H9 (cell line): ENCODE measurements around the gene CEP44. TPM values are rescaled to one million over a fixed set of nuclear protein-coding genes. Genes with fewer than 3 reads are reported as not detected.
A peak's percentile ranks its signal among the peaks of the same experiment; 100 is the strongest.

Source experiments
- DNase-seq: peaks from one replicate; pipeline ENCODE4 v3.0.0-alpha.2; 2017
- H2AFZ ChIP-seq: one replicate; pipeline ENCODE4 v1.6.1; 2013; ENCODE audit warnings: mild to moderate bottlenecking, low read length, control low read depth, moderate library complexity
- H2AK5ac ChIP-seq: 2 replicates; pipeline ENCODE4 v1.6.1; 2013; ENCODE audit warnings: low read length, control low read depth, mixed read lengths; ENCODE audit not compliant: insufficient read length
- H2BK120ac ChIP-seq: one replicate; pipeline ENCODE4 v1.6.1; 2013; ENCODE audit warnings: low read depth, mild to moderate bottlenecking, low read length, control low read depth, inconsistent platforms; ENCODE audit not compliant: poor library complexity, severe bottlenecking
- H2BK12ac ChIP-seq: 2 replicates; pipeline ENCODE4 v1.6.1; 2013; ENCODE audit warnings: low read length, control low read depth, mixed read lengths, low read depth; ENCODE audit not compliant: insufficient read length
- H2BK15ac ChIP-seq: 2 replicates; pipeline ENCODE4 v1.6.1; 2013; ENCODE audit warnings: low read depth, low read length, control low read depth
- H2BK20ac ChIP-seq: one replicate; pipeline ENCODE4 v1.6.1; 2013; ENCODE audit warnings: low read depth, mild to moderate bottlenecking, low read length, control low read depth, inconsistent platforms; ENCODE audit not compliant: poor library complexity, severe bottlenecking
- H2BK5ac ChIP-seq: 2 replicates; pipeline ENCODE4 v1.6.1; 2013; ENCODE audit warnings: low read length, control low read depth, mixed read lengths; ENCODE audit not compliant: insufficient read length
- H3K14ac ChIP-seq: 2 replicates; pipeline ENCODE4 v1.6.1; 2013; ENCODE audit warnings: low read length, control low read depth; ENCODE audit not compliant: insufficient read depth
- H3K18ac ChIP-seq: 2 replicates; pipeline ENCODE4 v1.6.1; 2013; ENCODE audit warnings: low read depth, mild to moderate bottlenecking, mixed read lengths, low read length, control low read depth; ENCODE audit not compliant: insufficient read length
- H3K23ac ChIP-seq: 2 replicates; pipeline ENCODE4 v1.6.1; 2013; ENCODE audit warnings: low read length, control low read depth, mixed read lengths, low read depth; ENCODE audit not compliant: insufficient read length
- H3K23me2 ChIP-seq: 2 replicates; pipeline ENCODE4 v1.6.1; 2013; ENCODE audit warnings: low read depth, mild to moderate bottlenecking, mixed read lengths, low read length, control low read depth; ENCODE audit not compliant: insufficient read length, poor library complexity, severe bottlenecking
- H3K27ac ChIP-seq: 2 replicates; pipeline ENCODE4 v1.5.1; 2013; ENCODE audit warnings: low read length, control low read depth, mixed read lengths, low read depth; ENCODE audit not compliant: insufficient read length
- H3K27me3 ChIP-seq: 2 replicates; pipeline ENCODE4 v1.6.1; 2013; ENCODE audit warnings: low read length, control low read depth, inconsistent platforms; ENCODE audit not compliant: insufficient read depth
- H3K4ac ChIP-seq: 2 replicates; pipeline ENCODE4 v1.6.1; 2013; ENCODE audit warnings: low read depth, mild to moderate bottlenecking, control low read depth, inconsistent platforms, low read length, moderate library complexity
- H3K4me1 ChIP-seq: 2 replicates; pipeline ENCODE4 v1.6.1; 2013; ENCODE audit warnings: low read length, control low read depth, inconsistent platforms; ENCODE audit not compliant: insufficient read depth
- H3K4me2 ChIP-seq: 2 replicates; pipeline ENCODE4 v1.6.1; 2013; ENCODE audit warnings: low read length, control low read depth, mixed read lengths; ENCODE audit not compliant: insufficient read length, insufficient read depth
- H3K56ac ChIP-seq: 2 replicates; pipeline ENCODE4 v1.6.1; 2013; ENCODE audit warnings: low read depth, mild to moderate bottlenecking, mixed read lengths, low read length, control low read depth; ENCODE audit not compliant: insufficient read length
- H3K79me1 ChIP-seq: 2 replicates; pipeline ENCODE4 v1.6.1; 2013; ENCODE audit warnings: low read depth, mild to moderate bottlenecking, moderate library complexity, low read length, control low read depth, inconsistent platforms; ENCODE audit not compliant: insufficient read depth, poor library complexity, severe bottlenecking
- H3K79me2 ChIP-seq: 2 replicates; pipeline ENCODE4 v1.6.1; 2013; ENCODE audit warnings: low read length, control low read depth, inconsistent platforms; ENCODE audit not compliant: insufficient read depth
- H3K9ac ChIP-seq: 2 replicates; pipeline ENCODE4 v1.6.1; 2013; ENCODE audit warnings: low read length, control low read depth, mixed read lengths; ENCODE audit not compliant: insufficient read length; ENCODE audit errors: extremely low read depth
- H3K9me3 ChIP-seq: one replicate; pipeline ENCODE4 v1.6.1; 2013; ENCODE audit warnings: low read depth, low read length, inconsistent platforms; ENCODE audit not compliant: control insufficient read depth
- H3T11ph ChIP-seq: one replicate; pipeline ENCODE4 v1.6.1; 2013; ENCODE audit warnings: mild to moderate bottlenecking, low read length, control low read depth, inconsistent platforms
- H4K20me1 ChIP-seq: one replicate; pipeline ENCODE4 v1.6.1; 2013; ENCODE audit not compliant: control insufficient read depth, insufficient read length, insufficient read depth
- H4K5ac ChIP-seq: 2 replicates; pipeline ENCODE4 v1.6.1; 2013; ENCODE audit warnings: low read depth, mild to moderate bottlenecking, mixed read lengths, low read length, control low read depth; ENCODE audit not compliant: insufficient read length
- H4K8ac ChIP-seq: replicated peaks from 2 replicates; pipeline ENCODE4 v1.6.1; 2013; ENCODE audit warnings: low read length, control low read depth, mixed read lengths, low read depth; ENCODE audit not compliant: insufficient read length
- H4K91ac ChIP-seq: 2 replicates; pipeline ENCODE4 v1.6.1; 2013; ENCODE audit warnings: low read depth, mild to moderate bottlenecking, moderate library complexity, mixed read lengths, low read length, control low read depth; ENCODE audit not compliant: insufficient read length
- H3K27ac Mint-ChIP-seq, 3 experiments: 2 replicates in 2 of 3; 3 replicates in 1 of 3; pipeline ENCODE4 v1.8.0; 2020 to 2021; ENCODE audit warnings: mixed read lengths in 3 of 3, mild to moderate bottlenecking in 1 of 3, moderate library complexity in 1 of 3
- H3K27me3 Mint-ChIP-seq: 2 replicates; pipeline ENCODE4 v1.8.0; 2021; ENCODE audit warnings: low read depth, mild to moderate bottlenecking, moderate library complexity, mixed read lengths
- H3K36me3 Mint-ChIP-seq, 3 experiments: 2 replicates in 2 of 3; 3 replicates in 1 of 3; pipeline ENCODE4 v1.8.0; 2020 to 2021; ENCODE audit warnings: low read depth in 3 of 3, mixed read lengths in 3 of 3; ENCODE audit not compliant: insufficient read depth in 1 of 3
- H3K4me1 Mint-ChIP-seq, 2 experiments: 2 replicates each; pipeline ENCODE4 v1.8.0; 2020; ENCODE audit warnings: mixed read lengths in 2 of 2
- H3K4me3 Mint-ChIP-seq, 2 experiments: 2 replicates in 1 of 2; 3 replicates in 1 of 2; pipeline ENCODE4 v1.8.0; 2020 to 2021; ENCODE audit warnings: mild to moderate bottlenecking in 2 of 2, mixed read lengths in 2 of 2, moderate library complexity in 1 of 2
- H3K9me3 Mint-ChIP-seq, 2 experiments: 2 replicates in 1 of 2; 3 replicates in 1 of 2; pipeline ENCODE4 v1.8.0; 2020; ENCODE audit warnings: mild to moderate bottlenecking in 2 of 2, mixed read lengths in 2 of 2, moderate library complexity in 1 of 2
- WGBS: extraction: QIAGEN DNeasy Blood & Tissue Kit; methylation state at CpG from one replicate; pipeline ENCODE4 v1.1.7; 2013; ENCODE audit warnings: missing lambda C conversion rate, low lambda C conversion rate, mixed read lengths; ENCODE audit not compliant: insufficient read length; ENCODE audit errors: extremely low coverage; 5-methylcytosine and 5-hydroxymethylcytosine counted together
- long read RNA-seq: library from polyadenylated mRNA; unstranded; transcript quantifications from one replicate; pipeline ENCODE4 v2.0.0, GENCODE V29; 2020
- total RNA-seq: library from RNA; stranded (reverse); gene quantifications from 2 replicates; pipeline ENCODE4 v1.2.1, GENCODE V29; 2021
- TF ChIP-seq, protein P1 (sequence below): fragments of 200-600 bp; sonication (generic); conservative IDR thresholded peaks from 3 replicates; pipeline ENCODE4 v1.8.0; 2021; ENCODE audit warnings: antibody characterized with exemption, mild to moderate bottlenecking

Gene CEP44, protein sequence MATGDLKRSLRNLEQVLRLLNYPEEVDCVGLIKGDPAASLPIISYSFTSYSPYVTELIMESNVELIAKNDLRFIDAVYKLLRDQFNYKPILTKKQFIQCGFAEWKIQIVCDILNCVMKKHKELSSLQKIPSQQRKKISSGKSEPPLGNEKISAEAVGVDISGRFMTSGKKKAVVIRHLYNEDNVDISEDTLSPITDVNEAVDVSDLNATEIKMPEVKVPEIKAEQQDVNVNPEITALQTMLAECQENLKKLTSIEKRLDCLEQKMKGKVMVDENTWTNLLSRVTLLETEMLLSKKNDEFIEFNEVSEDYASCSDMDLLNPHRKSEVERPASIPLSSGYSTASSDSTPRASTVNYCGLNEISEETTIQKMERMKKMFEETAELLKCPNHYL
- 15.3 and 16.5 TPM in 2 replicates for total RNA-seq
- long read RNA-seq, full-length matches to known transcripts, result 5 of 37 reads
- long read RNA-seq, partial matches to known transcripts, result 15 of 37 reads
- long read RNA-seq, other reads (novel, unspliced or antisense), result 17 of 37 reads

GRCh38 chr4:174283507-174284471 is at the start of gene CEP44, which contains the start of gene FBXO8:
CEP44 (plus strand) TSS chr4:174283911; CDS start chr4:174299122, 15,211 bp downstream.
FBXO8 (minus strand) TSS chr4:174283667; CDS start chr4:174263092, 20,575 bp downstream.
- peak within 1 kb of the TSS; percentile 93 for H4K8ac ChIP-seq
- H3K79me1 ChIP-seq, result peaks cover 5% of the 10 kb centered on the region
- H3K23ac ChIP-seq, result no peak within 1 kb of the TSS
- no peak within 1 kb of the TSS for H4K91ac ChIP-seq
- peak within 1 kb of the TSS; percentile 84 for H3K4me2 ChIP-seq
- H4K5ac ChIP-seq, result peak within 1 kb of the TSS; percentile 100
- peak within 1 kb of the TSS; percentile 100 for H2BK12ac ChIP-seq
- peak within 1 kb of the TSS; percentile 96 to 99 for H3K4me3 Mint-ChIP-seq
- no peaks in the 10 kb centered on the region for H3K9me3 ChIP-seq
- peak within 1 kb of the TSS; percentile 85 for H2BK20ac ChIP-seq
- peak within 1 kb of the TSS; percentile 99 for H2AFZ ChIP-seq
- no peaks in the 10 kb centered on the region for H4K20me1 ChIP-seq
- peak within 1 kb of the TSS; percentile 97 for H3K27ac ChIP-seq
- H2BK120ac ChIP-seq, result peak within 1 kb of the TSS; percentile 97
- peak within 1 kb of the TSS; percentile 100 for H3K9ac ChIP-seq
- no peak within 1 kb of the TSS for H2BK15ac ChIP-seq
- H2BK5ac ChIP-seq, result peak within 1 kb of the TSS; percentile 99
- H3K79me2 ChIP-seq, result peaks cover 4% of the 10 kb centered on the region
- H3T11ph ChIP-seq, result peak within 1 kb of the TSS; percentile 99
- no peaks in the 10 kb centered on the region; a peak in 1 of 7 replicates for H3K36me3 Mint-ChIP-seq
- peak within 1 kb of the TSS; percentile 99 for H3K56ac ChIP-seq
- H3K4me1 ChIP-seq, result no peaks in the 10 kb centered on the region
- H3K27me3 Mint-ChIP-seq, result no peaks in the 10 kb centered on the region
- H3K4me1 Mint-ChIP-seq, result peaks cover 11 to 20% of the 10 kb centered on the region in 2 experiments
- no peaks in the 10 kb centered on the region for H3K27me3 ChIP-seq
- H3K14ac ChIP-seq, result peak within 1 kb of the TSS; percentile 100
- H2AK5ac ChIP-seq, result no peak within 1 kb of the TSS
- H3K18ac ChIP-seq, result peak within 1 kb of the TSS; percentile 100
- H3K27ac Mint-ChIP-seq, result peak within 1 kb of the TSS; percentile 100
- no CpG with 5 or more reads among the region's 52 CpGs for WGBS
- peaks cover 5% of the 10 kb centered on the region for H3K23me2 ChIP-seq
- peak; percentile 77 for DNase-seq
- H3K4ac ChIP-seq, result no peak within 1 kb of the TSS; the same call in 1 of the 2 replicates
- no peaks in the 10 kb centered on the region; a peak in 1 of 5 replicates for H3K9me3 Mint-ChIP-seq
- TF ChIP-seq, protein P1, sequence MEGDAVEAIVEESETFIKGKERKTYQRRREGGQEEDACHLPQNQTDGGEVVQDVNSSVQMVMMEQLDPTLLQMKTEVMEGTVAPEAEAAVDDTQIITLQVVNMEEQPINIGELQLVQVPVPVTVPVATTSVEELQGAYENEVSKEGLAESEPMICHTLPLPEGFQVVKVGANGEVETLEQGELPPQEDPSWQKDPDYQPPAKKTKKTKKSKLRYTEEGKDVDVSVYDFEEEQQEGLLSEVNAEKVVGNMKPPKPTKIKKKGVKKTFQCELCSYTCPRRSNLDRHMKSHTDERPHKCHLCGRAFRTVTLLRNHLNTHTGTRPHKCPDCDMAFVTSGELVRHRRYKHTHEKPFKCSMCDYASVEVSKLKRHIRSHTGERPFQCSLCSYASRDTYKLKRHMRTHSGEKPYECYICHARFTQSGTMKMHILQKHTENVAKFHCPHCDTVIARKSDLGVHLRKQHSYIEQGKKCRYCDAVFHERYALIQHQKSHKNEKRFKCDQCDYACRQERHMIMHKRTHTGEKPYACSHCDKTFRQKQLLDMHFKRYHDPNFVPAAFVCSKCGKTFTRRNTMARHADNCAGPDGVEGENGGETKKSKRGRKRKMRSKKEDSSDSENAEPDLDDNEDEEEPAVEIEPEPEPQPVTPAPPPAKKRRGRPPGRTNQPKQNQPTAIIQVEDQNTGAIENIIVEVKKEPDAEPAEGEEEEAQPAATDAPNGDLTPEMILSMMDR, result no peak
